Measurements from ENCODE around the gene SORCS2. TPM values are rescaled to one million over a fixed set of nuclear protein-coding genes. Genes with fewer than 3 reads are reported as not detected.

The SORCS2 gene
- total and polyA plus RNA-seq, 2 of the 4 experiments (the other 2 are of a cell fraction), result 0.36 to 0.62 TPM

DNA sequence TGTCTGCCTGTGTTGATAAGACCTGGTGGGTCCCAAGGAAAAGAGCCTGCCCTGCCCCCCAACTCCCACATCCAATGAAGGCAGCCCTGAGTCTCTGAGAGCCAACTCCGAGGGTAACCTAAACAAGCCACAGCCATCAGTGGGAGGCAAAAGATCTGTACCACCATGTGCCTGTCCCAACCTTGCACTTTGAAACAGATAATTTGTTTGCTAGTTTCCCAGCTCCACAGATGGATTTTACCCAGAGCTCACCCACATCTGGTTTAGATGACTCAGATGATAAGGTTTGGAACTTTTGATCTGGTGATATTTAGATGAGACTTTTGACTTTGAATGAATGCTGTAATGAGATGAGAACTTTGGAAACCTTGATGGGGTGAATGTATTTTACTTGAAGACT is 488.4 kb downstream of the SORCS2 start:
- Histone ChIP-seq H4K20me1 (ENCODE audit: insufficient read depth, low read length) (no peaks in the 10 kb centered on the region), H3K79me1 (ENCODE audit: low read depth in 1 of 2, low read length in 2 of 2) (no peaks in the 10 kb centered on the region), H2BK120ac (ENCODE audit: low read depth, low read length) (no peak overlapping the region), H2AFZ (replicated peaks; ENCODE audit: low read length, poor library complexity) (no peak overlapping the region), H2AK9ac (replicated peaks; ENCODE audit: low read depth, low read length, poor library complexity) (no peak overlapping the region), H3K4ac (ENCODE audit: low read depth, low read length) (no peak overlapping the region), H2BK5ac (ENCODE audit: low read depth, low read length, poor library complexity, severe bottlenecking) (no peak overlapping the region), H3K23ac (ENCODE audit: low read depth, low read length) (no peak overlapping the region), H4K8ac (ENCODE audit: low read depth in 2 of 2, low read length in 2 of 2) (no peak overlapping the region), H3K27me3 (ENCODE audit: control insufficient read depth, insufficient read depth, low read length) (peaks cover 49% of the 10 kb centered on the region), H3K4me3 (ENCODE audit: insufficient read depth, low read depth, low read length) (no peak overlapping the region), H3K4me2 (ENCODE audit: low read depth, low read length) (no peak overlapping the region), H3K36me3 (ENCODE audit: control insufficient read depth, insufficient read depth, low read length) (no peaks in the 10 kb centered on the region), H4K91ac (ENCODE audit: insufficient read depth, low read depth, low read length) (no peak overlapping the region), H2BK15ac (ENCODE audit: low read depth, low read length) (no peak overlapping the region), H3K14ac (replicated peaks; ENCODE audit: low read depth, low read length) (no peak overlapping the region), H3K9me1 (ENCODE audit: insufficient read depth, low read length) (no peaks in the 10 kb centered on the region), H3K4me1 (ENCODE audit: control insufficient read depth, insufficient read depth, low read length) (no peaks in the 10 kb centered on the region), H3K56ac (ENCODE audit: extremely low read depth, insufficient read depth, low read length) (no peak overlapping the region), H4K5ac (ENCODE audit: low read depth, low read length) (no peak overlapping the region), H3K18ac (ENCODE audit: low read depth, low read length) (no peak overlapping the region), H3K9ac (ENCODE audit: low read depth, low read length) (no peak overlapping the region), H3K9me3 (ENCODE audit: control insufficient read depth, insufficient read depth, low read length) (peaks cover 27% of the 10 kb centered on the region), H2BK20ac (ENCODE audit: low read depth, low read length) (no peak overlapping the region), H3K27ac (ENCODE audit: insufficient read depth, low read length) (no peak overlapping the region), H2AK5ac (ENCODE audit: low read depth, low read length) (no peak overlapping the region)
- CTCF ChIA-PET, result no interaction called here
- no CpG with 5 or more reads among the region's 1 CpG for WGBS, 2 experiments (ENCODE audit: extremely low coverage in 2 of 2, insufficient read length in 1 of 2)
- intact Hi-C loops (cut with micrococcal nuclease) (no loop called here), in situ Hi-C loops (cut with MboI; ENCODE audit: low sequenced_read_pairs) (no loop called here), dilution Hi-C loops (cut with HindIII; ENCODE audit: low sequenced_read_pairs, unreplicated experiment) (no loop called here)
- no peak for DNase-seq
- no TSS peak for BruUV-seq (replicated peaks)
- TF ChIP-seq FOS (IDR thresholded peaks at IDR 0.05; ENCODE audit: low read depth, low read length), result no peak
- TF ChIP-seq POLR2A (IDR thresholded peaks at IDR 0.05; ENCODE audit: low read depth, low read length), result no peak
- no peak for TF ChIP-seq SMC3 (IDR thresholded peaks at IDR 0.05; ENCODE audit: low read depth, low read length)
- no peak for TF ChIP-seq ELK1 (IDR thresholded peaks at IDR 0.05; ENCODE audit: borderline replicate concordance, low read depth, low read length)
- TF ChIP-seq MAZ (IDR thresholded peaks at IDR 0.05; ENCODE audit: borderline replicate concordance, low read depth, low read length), result no peak
- ATAC-seq (ENCODE audit: low read depth), result no peak
- POLR2A ChIA-PET (ENCODE audit: unreplicated experiment), result no interaction called here
